OCI-LY1 (cell line): ENCODE results near the gene SH3BP4.

Experiments
- H2AFZ ChIP-seq: fragments of 200-600 bp; sonication (generic), shearing (Covaris generic); 2 replicates; pipeline ENCODE4 v1.6.0; 2014; ENCODE audit warnings: antibody characterized with exemption, mild to moderate bottlenecking, low read length
- H3F3A ChIP-seq: fragments of 200-600 bp; sonication (generic), shearing (Covaris generic); 2 replicates; pipeline ENCODE4 v1.6.0; 2014; ENCODE audit warnings: mild to moderate bottlenecking, antibody characterized with exemption, low read length, moderate library complexity; ENCODE audit not compliant: insufficient read depth
- H3K27ac ChIP-seq: fragments of 200-600 bp; sonication (generic); 2 replicates; pipeline ENCODE4 v1.5.1; 2014; ENCODE audit warnings: low read length, mixed run types, mild to moderate bottlenecking, low read depth; ENCODE audit not compliant: poor library complexity, severe bottlenecking
- H3K27me3 ChIP-seq: fragments of 200-600 bp; sonication (generic); 2 replicates; pipeline ENCODE4 v1.6.0; 2014; ENCODE audit warnings: antibody characterized with exemption, mild to moderate bottlenecking, low read length, moderate library complexity; ENCODE audit not compliant: insufficient read depth
- H3K36me3 ChIP-seq: fragments of 200-600 bp; sonication (generic); 2 replicates; pipeline ENCODE4 v1.6.1; 2014; ENCODE audit warnings: mild to moderate bottlenecking, antibody characterized with exemption, low read length, moderate library complexity, mixed read lengths; ENCODE audit not compliant: insufficient read depth
- H3K4me1 ChIP-seq: fragments of 200-600 bp; sonication (generic); 2 replicates; pipeline ENCODE4 v1.5.1; 2014; ENCODE audit warnings: mild to moderate bottlenecking, low read length, moderate library complexity; ENCODE audit not compliant: insufficient read depth, severe bottlenecking
- H3K4me2 ChIP-seq: fragments of 200-600 bp; sonication (generic), shearing (Covaris generic); 2 replicates; pipeline ENCODE4 v1.6.1; 2014; ENCODE audit warnings: low read length
- H3K4me3 ChIP-seq: fragments of 200-600 bp; sonication (generic); 2 replicates; pipeline ENCODE4 v1.5.1; 2014; ENCODE audit warnings: low read length, low read depth, mild to moderate bottlenecking, mixed read lengths; ENCODE audit not compliant: poor library complexity, severe bottlenecking
- H3K79me2 ChIP-seq: fragments of 200-600 bp; shearing (Covaris generic); 2 replicates; pipeline ENCODE4 v1.6.1; 2016; ENCODE audit warnings: mixed run types, low read length, mixed read lengths; ENCODE audit not compliant: insufficient read depth
- H3K9ac ChIP-seq: fragments of 200-600 bp; sonication (generic), shearing (Covaris generic); 2 replicates; pipeline ENCODE4 v1.6.1; 2014; ENCODE audit warnings: mild to moderate bottlenecking, low read length, mixed read lengths
- H3K9me2 ChIP-seq: fragments of 200-600 bp; sonication (generic), shearing (Covaris generic); 2 replicates; pipeline ENCODE4 v1.6.1; 2014; ENCODE audit warnings: low read depth, mild to moderate bottlenecking, low read length, mixed read lengths
- H3K9me3 ChIP-seq: fragments of 200-600 bp; shearing (Covaris generic); 2 replicates; pipeline ENCODE4 v1.6.1; 2014; ENCODE audit warnings: low read length, mixed read lengths
- H4K20me1 ChIP-seq: fragments of 200-600 bp; sonication (generic), shearing (Covaris generic); 2 replicates; pipeline ENCODE4 v1.6.0; 2016; ENCODE audit warnings: mild to moderate bottlenecking, low read length; ENCODE audit not compliant: insufficient read depth
- CTCF ChIP-seq: fragments of 200-600 bp; sonication (generic), shearing (Covaris generic); IDR thresholded peaks from 2 replicates; pipeline ENCODE4 v1.5.1; 2017; ENCODE audit warnings: mild to moderate bottlenecking, antibody characterized with exemption, low read length, moderate library complexity, mixed read lengths
- EZH2 ChIP-seq: fragments of 200-600 bp; sonication (generic), shearing (Covaris generic); IDR thresholded peaks from 2 replicates; pipeline ENCODE4 v1.8.0; 2017; ENCODE audit warnings: borderline replicate concordance, mixed run types, mild to moderate bottlenecking, antibody characterized with exemption, low read length, moderate library complexity, mixed read lengths

Gene SH3BP4

GRCh38 chr2:235002198-235003095 is 50.6 kb downstream of the SH3BP4 start:
- Histone ChIP-seq H3K27me3 (no peaks in the 10 kb centered on the region), H3K27ac (no peak overlapping the region), H3F3A (no peaks in the 10 kb centered on the region), H3K79me2 (no peaks in the 10 kb centered on the region), H3K36me3 (no peaks in the 10 kb centered on the region), H2AFZ (no peak overlapping the region), H3K4me2 (no peak overlapping the region), H3K4me3 (no peak overlapping the region), H4K20me1 (no peaks in the 10 kb centered on the region), H3K4me1 (no peaks in the 10 kb centered on the region), H3K9me3 (no peaks in the 10 kb centered on the region), H3K9me2 (no peaks in the 10 kb centered on the region), H3K9ac (no peak overlapping the region)
- TF ChIP-seq CTCF (no peak), EZH2 (no peak)

GRCh38 chr2:235003096-235003775 is 51.4 kb downstream of the SH3BP4 start:
- Histone ChIP-seq H3K4me1 (no peaks in the 10 kb centered on the region), H3K27me3 (no peaks in the 10 kb centered on the region), H3K9me2 (no peaks in the 10 kb centered on the region), H3K4me2 (no peak overlapping the region), H3K4me3 (no peak overlapping the region), H3K9me3 (no peaks in the 10 kb centered on the region), H3K27ac (no peak overlapping the region), H3K79me2 (no peaks in the 10 kb centered on the region), H3K9ac (no peak overlapping the region), H3F3A (no peaks in the 10 kb centered on the region), H4K20me1 (no peaks in the 10 kb centered on the region), H3K36me3 (no peaks in the 10 kb centered on the region), H2AFZ (no peak overlapping the region)
- TF ChIP-seq EZH2 (no peak), CTCF (no peak)

- Histone ChIP-seq H3K4me1 (no peaks in the 10 kb centered on the region), H3K27ac (no peak overlapping the region), H3K79me2 (no peaks in the 10 kb centered on the region), H3K9me3 (no peaks in the 10 kb centered on the region), H3K4me3 (no peak overlapping the region), H4K20me1 (no peaks in the 10 kb centered on the region), H3F3A (no peaks in the 10 kb centered on the region), H2AFZ (no peak overlapping the region), H3K27me3 (no peaks in the 10 kb centered on the region), H3K9ac (no peak overlapping the region), H3K9me2 (no peaks in the 10 kb centered on the region), H3K36me3 (no peaks in the 10 kb centered on the region), H3K4me2 (no peak overlapping the region)
- no peak for TF ChIP-seq CTCF
- TF ChIP-seq EZH2: no peak
Observed at GRCh38 chr2:235004329-235004903, 52.6 kb downstream of the SH3BP4 start.
